OCI-LY1 (cell line): ENCODE results near the gene DNAH12.

Source experiments
- H2AFZ ChIP-seq: fragments of 200-600 bp; sonication (generic), shearing (Covaris generic); 2 replicates; pipeline ENCODE4 v1.6.0; 2014; ENCODE audit warnings: antibody characterized with exemption, mild to moderate bottlenecking, low read length
- H3F3A ChIP-seq: fragments of 200-600 bp; sonication (generic), shearing (Covaris generic); 2 replicates; pipeline ENCODE4 v1.6.0; 2014; ENCODE audit warnings: mild to moderate bottlenecking, antibody characterized with exemption, low read length, moderate library complexity; ENCODE audit not compliant: insufficient read depth
- H3K27ac ChIP-seq: fragments of 200-600 bp; sonication (generic); 2 replicates; pipeline ENCODE4 v1.5.1; 2014; ENCODE audit warnings: low read length, mixed run types, mild to moderate bottlenecking, low read depth; ENCODE audit not compliant: poor library complexity, severe bottlenecking
- H3K27me3 ChIP-seq: fragments of 200-600 bp; sonication (generic); 2 replicates; pipeline ENCODE4 v1.6.0; 2014; ENCODE audit warnings: antibody characterized with exemption, mild to moderate bottlenecking, low read length, moderate library complexity; ENCODE audit not compliant: insufficient read depth
- H3K36me3 ChIP-seq: fragments of 200-600 bp; sonication (generic); 2 replicates; pipeline ENCODE4 v1.6.1; 2014; ENCODE audit warnings: mild to moderate bottlenecking, antibody characterized with exemption, low read length, moderate library complexity, mixed read lengths; ENCODE audit not compliant: insufficient read depth
- H3K4me1 ChIP-seq: fragments of 200-600 bp; sonication (generic); 2 replicates; pipeline ENCODE4 v1.5.1; 2014; ENCODE audit warnings: mild to moderate bottlenecking, low read length, moderate library complexity; ENCODE audit not compliant: insufficient read depth, severe bottlenecking
- H3K4me2 ChIP-seq: fragments of 200-600 bp; sonication (generic), shearing (Covaris generic); 2 replicates; pipeline ENCODE4 v1.6.1; 2014; ENCODE audit warnings: low read length
- H3K4me3 ChIP-seq: fragments of 200-600 bp; sonication (generic); 2 replicates; pipeline ENCODE4 v1.5.1; 2014; ENCODE audit warnings: low read length, low read depth, mild to moderate bottlenecking, mixed read lengths; ENCODE audit not compliant: poor library complexity, severe bottlenecking
- H3K79me2 ChIP-seq: fragments of 200-600 bp; shearing (Covaris generic); 2 replicates; pipeline ENCODE4 v1.6.1; 2016; ENCODE audit warnings: mixed run types, low read length, mixed read lengths; ENCODE audit not compliant: insufficient read depth
- H3K9ac ChIP-seq: fragments of 200-600 bp; sonication (generic), shearing (Covaris generic); 2 replicates; pipeline ENCODE4 v1.6.1; 2014; ENCODE audit warnings: mild to moderate bottlenecking, low read length, mixed read lengths
- H3K9me2 ChIP-seq: fragments of 200-600 bp; sonication (generic), shearing (Covaris generic); 2 replicates; pipeline ENCODE4 v1.6.1; 2014; ENCODE audit warnings: low read depth, mild to moderate bottlenecking, low read length, mixed read lengths
- H3K9me3 ChIP-seq: fragments of 200-600 bp; shearing (Covaris generic); 2 replicates; pipeline ENCODE4 v1.6.1; 2014; ENCODE audit warnings: low read length, mixed read lengths
- H4K20me1 ChIP-seq: fragments of 200-600 bp; sonication (generic), shearing (Covaris generic); 2 replicates; pipeline ENCODE4 v1.6.0; 2016; ENCODE audit warnings: mild to moderate bottlenecking, low read length; ENCODE audit not compliant: insufficient read depth
- EZH2 ChIP-seq: fragments of 200-600 bp; sonication (generic), shearing (Covaris generic); IDR thresholded peaks from 2 replicates; pipeline ENCODE4 v1.8.0; 2017; ENCODE audit warnings: borderline replicate concordance, mixed run types, mild to moderate bottlenecking, antibody characterized with exemption, low read length, moderate library complexity, mixed read lengths
- TF ChIP-seq, protein P1 (sequence below): fragments of 200-600 bp; sonication (generic), shearing (Covaris generic); IDR thresholded peaks from 2 replicates; pipeline ENCODE4 v1.5.1; 2017; ENCODE audit warnings: mild to moderate bottlenecking, antibody characterized with exemption, low read length, moderate library complexity, mixed read lengths

DNAH12 gene

DNA sequence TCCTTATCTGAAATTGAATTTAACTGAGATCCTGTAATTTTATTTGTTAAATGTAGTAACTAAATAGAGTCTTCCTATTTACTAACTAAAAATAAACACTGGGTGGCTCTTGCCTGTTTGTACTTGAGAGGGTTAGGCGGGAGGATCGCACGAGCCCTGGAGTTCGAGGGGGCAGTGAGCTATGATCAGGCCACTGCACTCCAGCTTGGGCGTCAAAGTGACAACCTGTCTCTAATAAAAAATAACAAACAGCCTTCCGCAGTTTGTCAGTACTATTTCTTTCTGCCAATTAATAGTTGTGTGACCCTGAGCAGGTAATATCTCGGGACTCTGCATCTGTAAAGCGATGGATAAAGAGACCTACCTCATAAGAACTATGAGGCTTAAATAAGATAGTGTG, 11.2 kb upstream of the DNAH12 start:
- Histone ChIP-seq H3K27me3 (no peaks in the 10 kb centered on the region), H3K9me3 (no peaks in the 10 kb centered on the region), H3K27ac (peak overlapping the region; percentile 78), H3K4me2 (peak overlapping the region; percentile 76), H4K20me1 (no peaks in the 10 kb centered on the region), H3K79me2 (peaks cover 35% of the 10 kb centered on the region), H3F3A (no peaks in the 10 kb centered on the region), H3K36me3 (peaks cover 26% of the 10 kb centered on the region), H2AFZ (no peak overlapping the region), H3K9me2 (no peaks in the 10 kb centered on the region), H3K4me3 (peak overlapping the region; percentile 75), H3K9ac (peak overlapping the region; percentile 84), H3K4me1 (peaks cover 32% of the 10 kb centered on the region)
- TF ChIP-seq, protein P1, sequence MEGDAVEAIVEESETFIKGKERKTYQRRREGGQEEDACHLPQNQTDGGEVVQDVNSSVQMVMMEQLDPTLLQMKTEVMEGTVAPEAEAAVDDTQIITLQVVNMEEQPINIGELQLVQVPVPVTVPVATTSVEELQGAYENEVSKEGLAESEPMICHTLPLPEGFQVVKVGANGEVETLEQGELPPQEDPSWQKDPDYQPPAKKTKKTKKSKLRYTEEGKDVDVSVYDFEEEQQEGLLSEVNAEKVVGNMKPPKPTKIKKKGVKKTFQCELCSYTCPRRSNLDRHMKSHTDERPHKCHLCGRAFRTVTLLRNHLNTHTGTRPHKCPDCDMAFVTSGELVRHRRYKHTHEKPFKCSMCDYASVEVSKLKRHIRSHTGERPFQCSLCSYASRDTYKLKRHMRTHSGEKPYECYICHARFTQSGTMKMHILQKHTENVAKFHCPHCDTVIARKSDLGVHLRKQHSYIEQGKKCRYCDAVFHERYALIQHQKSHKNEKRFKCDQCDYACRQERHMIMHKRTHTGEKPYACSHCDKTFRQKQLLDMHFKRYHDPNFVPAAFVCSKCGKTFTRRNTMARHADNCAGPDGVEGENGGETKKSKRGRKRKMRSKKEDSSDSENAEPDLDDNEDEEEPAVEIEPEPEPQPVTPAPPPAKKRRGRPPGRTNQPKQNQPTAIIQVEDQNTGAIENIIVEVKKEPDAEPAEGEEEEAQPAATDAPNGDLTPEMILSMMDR = no peak
- TF ChIP-seq EZH2 = no peak

DNA sequence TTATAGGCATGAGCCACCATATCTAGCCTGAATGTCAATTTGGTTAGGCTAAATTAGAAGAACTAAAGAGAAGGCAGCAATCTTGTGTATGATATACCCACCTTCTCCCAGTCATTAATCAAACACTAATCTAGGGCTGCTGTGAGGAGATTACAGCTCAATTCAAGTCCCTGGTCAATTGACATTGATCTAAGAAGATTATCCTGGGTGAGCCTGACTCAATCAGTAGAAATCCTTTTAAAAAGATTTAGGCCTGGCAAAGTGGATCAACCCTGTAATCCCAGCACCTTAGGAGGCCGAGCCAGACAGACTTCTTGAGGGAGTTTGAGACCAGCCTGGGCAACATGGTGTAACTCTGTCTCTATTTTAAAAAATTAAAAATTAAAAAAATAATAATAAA, 2.5 kb upstream of the DNAH12 start:
- no peak overlapping the region for H2AFZ ChIP-seq
- H4K20me1 ChIP-seq = no peaks in the 10 kb centered on the region
- H3F3A ChIP-seq = no peaks in the 10 kb centered on the region
- H3K9ac ChIP-seq = no peak overlapping the region
- H3K4me1 ChIP-seq = peaks cover 6% of the 10 kb centered on the region
- no peaks in the 10 kb centered on the region for H3K27me3 ChIP-seq
- no peaks in the 10 kb centered on the region for H3K9me2 ChIP-seq
- no peaks in the 10 kb centered on the region for H3K36me3 ChIP-seq
- no peak overlapping the region for H3K27ac ChIP-seq
- H3K9me3 ChIP-seq = no peaks in the 10 kb centered on the region
- H3K4me3 ChIP-seq = no peak overlapping the region
- TF ChIP-seq EZH2 = no peak
- TF ChIP-seq, protein P1 = no peak
- H3K4me2 ChIP-seq = no peak overlapping the region
- no peaks in the 10 kb centered on the region for H3K79me2 ChIP-seq

DNA sequence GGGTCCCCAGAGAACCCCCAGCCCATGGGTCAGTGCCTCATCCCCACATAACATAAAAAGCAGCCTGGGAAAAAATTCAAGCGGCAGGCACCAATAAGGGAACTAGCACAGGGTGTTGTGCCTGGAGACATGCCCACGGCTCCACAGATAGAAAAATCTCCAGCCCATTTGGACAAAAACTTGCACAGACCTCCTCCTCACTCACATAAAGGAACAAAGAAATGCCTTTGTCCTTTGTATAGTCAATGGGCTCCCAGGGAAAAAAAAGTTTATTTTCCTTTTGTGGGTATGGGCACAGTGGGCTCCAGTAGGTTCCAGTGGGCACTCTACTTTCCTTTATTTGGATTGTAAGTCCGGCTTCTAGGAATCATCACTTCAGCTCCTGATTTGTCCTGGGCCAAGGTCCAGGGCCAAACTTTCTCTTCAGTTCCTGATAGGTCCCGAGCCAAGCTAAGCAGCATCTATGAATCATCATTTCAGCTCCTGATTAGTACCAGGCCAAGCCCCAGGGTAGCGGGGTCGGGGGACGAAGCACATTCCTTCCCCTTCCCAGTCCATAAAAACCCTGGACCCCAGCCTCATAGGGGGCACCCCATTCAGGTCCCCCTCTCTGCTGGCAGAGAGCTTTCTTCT, 1.6 kb upstream of the DNAH12 start:
- H3K9ac ChIP-seq = no peak overlapping the region
- H3K9me3 ChIP-seq = no peaks in the 10 kb centered on the region
- no peak overlapping the region for H2AFZ ChIP-seq
- H3K27ac ChIP-seq = no peak overlapping the region
- H3K4me2 ChIP-seq = no peak overlapping the region
- no peak overlapping the region for H3K4me3 ChIP-seq
- no peaks in the 10 kb centered on the region for H3K79me2 ChIP-seq
- no peaks in the 10 kb centered on the region for H3F3A ChIP-seq
- no peaks in the 10 kb centered on the region for H4K20me1 ChIP-seq
- no peak for TF ChIP-seq EZH2
- TF ChIP-seq, protein P1 = no peak
- peaks cover 6% of the 10 kb centered on the region for H3K4me1 ChIP-seq
- no peaks in the 10 kb centered on the region for H3K9me2 ChIP-seq
- no peaks in the 10 kb centered on the region for H3K27me3 ChIP-seq
- H3K36me3 ChIP-seq = no peaks in the 10 kb centered on the region
